Chondrocyte (in vitro differentiated cells): ENCODE results near the gene TCF7L2. TPM values are rescaled to one million over a fixed set of nuclear protein-coding genes. Genes with fewer than 3 reads are reported as not detected.
A peak's percentile ranks its signal among the peaks of the same experiment; 100 is the strongest.

Source experiments
- DNase-seq: peaks from one replicate; pipeline ENCODE4 v3.0.0; 2021; ENCODE audit warnings: mixed read lengths, low spot score
- H3K27ac Mint-ChIP-seq: one replicate; pipeline ENCODE4 v1.8.0; 2021; ENCODE audit warnings: mild to moderate bottlenecking, moderate library complexity, mixed read lengths; ENCODE audit not compliant: unreplicated experiment
- H3K27me3 Mint-ChIP-seq: 2 replicates; pipeline ENCODE4 v1.8.0; 2021; ENCODE audit warnings: low read depth, mixed read lengths
- H3K36me3 Mint-ChIP-seq: 2 replicates; pipeline ENCODE4 v1.8.0; 2021; ENCODE audit warnings: low read depth, mixed read lengths
- H3K4me1 Mint-ChIP-seq: 2 replicates; pipeline ENCODE4 v1.8.0; 2021; ENCODE audit warnings: low read depth, mild to moderate bottlenecking, mixed read lengths
- H3K4me3 Mint-ChIP-seq: one replicate; pipeline ENCODE4 v1.8.0; 2021; ENCODE audit warnings: mild to moderate bottlenecking, moderate library complexity, mixed read lengths; ENCODE audit not compliant: unreplicated experiment
- H3K9me3 Mint-ChIP-seq: 2 replicates; pipeline ENCODE4 v1.8.0; 2021; ENCODE audit warnings: low read depth, mixed read lengths
- CTCF ChIP-seq: fragments of 200-600 bp; sonication (generic); IDR thresholded peaks from 2 replicates; pipeline ENCODE4 v1.5.0; 2021; ENCODE audit warnings: antibody characterized with exemption, mild to moderate bottlenecking, moderate library complexity
- total RNA-seq: library from RNA; stranded (reverse); gene quantifications from 3 replicates; pipeline ENCODE4 v1.2.1, GENCODE V29; 2021

TCF7L2 gene
- total RNA-seq, 1 donor from 2014 or later, result 30.9 TPM

DNA sequence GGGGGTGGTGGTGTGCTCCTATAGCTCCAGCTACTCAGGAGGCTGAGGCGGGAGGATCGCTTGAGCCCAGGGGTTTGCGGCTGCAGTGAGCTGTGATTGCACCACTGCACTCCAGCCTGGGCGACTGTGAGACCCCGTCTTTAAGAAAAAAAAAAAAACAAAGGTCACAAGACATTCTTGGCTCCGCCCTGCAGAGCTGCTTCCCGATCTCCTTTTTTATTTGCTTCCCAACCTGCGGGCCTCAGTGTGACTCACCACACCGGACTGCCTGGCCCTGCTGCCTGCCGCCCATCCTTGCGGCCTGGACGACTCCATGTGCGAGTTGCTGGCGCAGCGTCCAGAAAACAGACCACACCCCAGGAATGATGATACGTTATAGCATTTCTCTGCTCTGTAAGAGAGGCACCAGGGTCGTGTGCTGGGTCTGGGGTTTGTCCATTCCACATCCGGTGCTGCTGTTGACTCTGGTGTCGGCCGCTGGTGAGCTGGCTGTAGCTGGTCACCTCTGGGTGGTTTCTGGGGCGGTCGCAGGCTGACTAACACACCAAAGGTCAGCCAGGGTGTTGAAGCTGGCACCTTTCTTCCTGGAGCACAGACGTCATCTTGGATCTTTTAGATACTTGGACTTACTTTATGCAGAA lies 123.6 kb downstream of the TCF7L2 start:
- peaks cover 41% of the 10 kb centered on the region for H3K4me1 Mint-ChIP-seq
- H3K27me3 Mint-ChIP-seq, result no peaks in the 10 kb centered on the region
- TF ChIP-seq CTCF, result no peak
- DNase-seq, result peak; percentile 96
- H3K27ac Mint-ChIP-seq, result peak overlapping the region; percentile 98
- H3K9me3 Mint-ChIP-seq, result no peaks in the 10 kb centered on the region
- peak overlapping the region; percentile 61 for H3K4me3 Mint-ChIP-seq
- peaks cover 3% of the 10 kb centered on the region for H3K36me3 Mint-ChIP-seq

GRCh38 chr10:113076949-113077348 lies 126.9 kb downstream of the TCF7L2 start:
- no peak for TF ChIP-seq CTCF
- H3K4me1 Mint-ChIP-seq, result peaks cover 25% of the 10 kb centered on the region
- H3K27me3 Mint-ChIP-seq, result no peaks in the 10 kb centered on the region
- H3K27ac Mint-ChIP-seq, result no peak overlapping the region
- no peak overlapping the region for H3K4me3 Mint-ChIP-seq
- H3K36me3 Mint-ChIP-seq, result no peaks in the 10 kb centered on the region
- no peaks in the 10 kb centered on the region for H3K9me3 Mint-ChIP-seq
- DNase-seq, result no peak

DNA sequence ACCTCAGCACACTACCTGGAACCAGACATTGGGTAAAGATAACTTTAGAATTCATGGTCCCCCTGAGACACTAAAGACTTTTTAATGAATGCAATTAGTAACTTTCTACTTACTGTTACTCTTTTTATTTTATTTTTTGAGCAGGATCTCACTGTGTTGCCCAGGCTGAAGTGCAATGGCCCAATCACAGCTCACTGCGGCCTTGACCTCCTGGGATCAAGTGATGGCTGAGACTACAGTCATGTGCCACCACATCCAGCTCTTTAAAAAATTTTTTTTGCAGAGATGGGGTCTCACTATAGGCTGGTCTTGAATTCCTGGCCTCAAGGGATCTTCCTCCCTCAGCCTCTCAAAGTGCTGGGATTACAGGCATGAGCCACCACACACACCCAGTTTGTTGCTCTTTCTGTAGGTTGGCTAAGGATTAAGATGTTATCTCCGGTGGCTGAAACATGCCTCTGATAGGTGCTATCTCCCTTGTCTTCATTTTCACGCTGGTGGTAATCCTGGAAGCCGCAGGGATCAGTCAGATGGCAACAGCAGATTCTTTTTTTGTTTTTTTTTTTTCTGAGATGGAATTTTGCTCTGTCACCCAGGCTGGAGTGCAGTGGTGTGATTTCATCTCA lies 128.3 kb downstream of the TCF7L2 start:
- H3K27me3 Mint-ChIP-seq, result no peaks in the 10 kb centered on the region
- no peak for TF ChIP-seq CTCF
- no peak for DNase-seq
- H3K4me1 Mint-ChIP-seq, result peaks cover 18% of the 10 kb centered on the region
- no peaks in the 10 kb centered on the region for H3K9me3 Mint-ChIP-seq
- H3K27ac Mint-ChIP-seq, result no peak overlapping the region
- H3K36me3 Mint-ChIP-seq, result peaks cover 2% of the 10 kb centered on the region
- H3K4me3 Mint-ChIP-seq, result no peak overlapping the region

GRCh38 chr10:113080061-113080924 lies 130.2 kb downstream of the TCF7L2 start:
- Mint-ChIP-seq H3K4me3 (no peak overlapping the region), H3K27ac (no peak overlapping the region), H3K36me3 (peaks cover 2% of the 10 kb centered on the region), H3K9me3 (no peaks in the 10 kb centered on the region), H3K4me1 (peaks cover 12% of the 10 kb centered on the region), H3K27me3 (no peaks in the 10 kb centered on the region)
- no peak for TF ChIP-seq CTCF
- DNase-seq, result no peak

GRCh38 chr10:113080925-113081229 lies 130.8 kb downstream of the TCF7L2 start:
- peak; percentile 41 for TF ChIP-seq CTCF
- no peaks in the 10 kb centered on the region for H3K9me3 Mint-ChIP-seq
- H3K4me1 Mint-ChIP-seq, result peaks cover 14% of the 10 kb centered on the region
- H3K27ac Mint-ChIP-seq, result no peak overlapping the region
- peaks cover 5% of the 10 kb centered on the region for H3K36me3 Mint-ChIP-seq
- DNase-seq, result no peak
- H3K4me3 Mint-ChIP-seq, result no peak overlapping the region
- H3K27me3 Mint-ChIP-seq, result no peaks in the 10 kb centered on the region
